Uterus (tissue), 2 donors: ENCODE data around the gene DHX35.

Source experiments
- POLR2A ChIP-seq, 2 donors: fragments of 450-650 bp; IDR thresholded peaks; one replicate each; pipeline ENCODE4 v1.6.1; 2016; ENCODE audit warnings: antibody characterized with exemption in 2 of 2, mild to moderate bottlenecking in 1 of 2, moderate library complexity in 1 of 2
- TF ChIP-seq, protein P1 (sequence below), 4 experiments: fragments of 200-600 bp in 2 of 4; fragments of 450-650 bp in 2 of 4; sonication (generic) in 2 of 4; IDR thresholded peaks; one replicate each; pipeline ENCODE4 v1.5.1; 2016 to 2019; ENCODE audit warnings: antibody characterized with exemption in 4 of 4, mild to moderate bottlenecking in 2 of 4, moderate library complexity in 1 of 4

DNA sequence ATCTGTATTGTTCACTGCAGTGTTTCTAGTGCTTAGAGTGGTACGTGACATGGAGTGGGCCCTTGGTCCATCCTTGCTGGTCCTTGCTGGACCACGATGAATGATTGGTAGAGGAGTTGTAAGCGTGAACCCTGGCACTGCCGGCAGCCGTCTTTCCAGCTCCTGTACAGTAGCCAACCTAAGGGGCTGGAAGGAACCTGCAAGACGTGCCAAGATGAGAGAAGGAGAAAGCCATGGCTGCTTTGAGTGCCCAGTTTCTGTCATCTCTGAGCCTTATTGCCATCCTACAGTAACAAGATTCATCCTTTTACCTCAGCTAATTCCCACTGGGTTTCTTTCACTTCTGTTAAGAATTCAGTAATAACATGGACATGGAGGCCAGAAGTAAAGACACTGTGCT, 5.9 kb downstream of the DHX35 start:
- TF ChIP-seq, protein P1, sequence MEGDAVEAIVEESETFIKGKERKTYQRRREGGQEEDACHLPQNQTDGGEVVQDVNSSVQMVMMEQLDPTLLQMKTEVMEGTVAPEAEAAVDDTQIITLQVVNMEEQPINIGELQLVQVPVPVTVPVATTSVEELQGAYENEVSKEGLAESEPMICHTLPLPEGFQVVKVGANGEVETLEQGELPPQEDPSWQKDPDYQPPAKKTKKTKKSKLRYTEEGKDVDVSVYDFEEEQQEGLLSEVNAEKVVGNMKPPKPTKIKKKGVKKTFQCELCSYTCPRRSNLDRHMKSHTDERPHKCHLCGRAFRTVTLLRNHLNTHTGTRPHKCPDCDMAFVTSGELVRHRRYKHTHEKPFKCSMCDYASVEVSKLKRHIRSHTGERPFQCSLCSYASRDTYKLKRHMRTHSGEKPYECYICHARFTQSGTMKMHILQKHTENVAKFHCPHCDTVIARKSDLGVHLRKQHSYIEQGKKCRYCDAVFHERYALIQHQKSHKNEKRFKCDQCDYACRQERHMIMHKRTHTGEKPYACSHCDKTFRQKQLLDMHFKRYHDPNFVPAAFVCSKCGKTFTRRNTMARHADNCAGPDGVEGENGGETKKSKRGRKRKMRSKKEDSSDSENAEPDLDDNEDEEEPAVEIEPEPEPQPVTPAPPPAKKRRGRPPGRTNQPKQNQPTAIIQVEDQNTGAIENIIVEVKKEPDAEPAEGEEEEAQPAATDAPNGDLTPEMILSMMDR (IDR thresholded peaks at IDR 0.05): no peak
- TF ChIP-seq POLR2A (IDR thresholded peaks at IDR 0.05): no peak
